Measurements from ENCODE around the gene EFNA3.
A peak's percentile ranks its signal among the peaks of the same experiment; 100 is the strongest.

The EFNA3 gene

GRCh38 chr1:155085504-155086127, 7.0 kb downstream of the EFNA3 start:
- peak; percentile 65 for DNase-seq

GRCh38 chr1:155086128-155086741, 7.6 kb downstream of the EFNA3 start:
- DNase-seq, result peak; percentile 65

- DNase-seq, result no peak
Observed at GRCh38 chr1:155086856-155087535, 8.4 kb downstream of the EFNA3 start.

GRCh38 chr1:155091071-155092051, 12.7 kb downstream of the EFNA3 start:
- peak; percentile 55 for DNase-seq

GRCh38 chr1:155092131-155092530, 13.5 kb downstream of the EFNA3 start:
- no peak for DNase-seq

GRCh38 chr1:155092641-155093040, 14.0 kb downstream of the EFNA3 start:
- no peak for DNase-seq

- DNase-seq, result no peak
Observed at GRCh38 chr1:155093911-155094621, 15.4 kb downstream of the EFNA3 start.

GRCh38 chr1:155094622-155094948, 15.9 kb downstream of the EFNA3 start:
- no peak for DNase-seq

GRCh38 chr1:155099331-155099730, 20.7 kb downstream of the EFNA3 start:
- no peak for DNase-seq

GRCh38 chr1:155103325-155103724, 24.7 kb downstream of the EFNA3 start:
- no peak for DNase-seq

GRCh38 chr1:155104605-155105534, 26.2 kb downstream of the EFNA3 start:
- no peak for DNase-seq

GRCh38 chr1:155105604-155106011, 27.0 kb downstream of the EFNA3 start:
- DNase-seq, result no peak

GRCh38 chr1:155106862-155107261, 28.2 kb downstream of the EFNA3 start:
- no peak for DNase-seq

- DNase-seq, result no peak
Observed at GRCh38 chr1:155107309-155108264, 28.9 kb downstream of the EFNA3 start.

GRCh38 chr1:155108296-155108695, 29.7 kb downstream of the EFNA3 start:
- DNase-seq, result no peak

- no peak for DNase-seq
Observed at GRCh38 chr1:155110381-155110780, 31.7 kb downstream of the EFNA3 start.

GRCh38 chr1:155110826-155111225, 32.2 kb downstream of the EFNA3 start:
- DNase-seq, result no peak

- no peak for DNase-seq
Observed at GRCh38 chr1:155113450-155113980, 34.9 kb downstream of the EFNA3 start.

- DNase-seq, result no peak
Observed at GRCh38 chr1:155116113-155116764, 37.6 kb downstream of the EFNA3 start.
